ENCODE results near the gene TMIE.

TMIE gene

DNA sequence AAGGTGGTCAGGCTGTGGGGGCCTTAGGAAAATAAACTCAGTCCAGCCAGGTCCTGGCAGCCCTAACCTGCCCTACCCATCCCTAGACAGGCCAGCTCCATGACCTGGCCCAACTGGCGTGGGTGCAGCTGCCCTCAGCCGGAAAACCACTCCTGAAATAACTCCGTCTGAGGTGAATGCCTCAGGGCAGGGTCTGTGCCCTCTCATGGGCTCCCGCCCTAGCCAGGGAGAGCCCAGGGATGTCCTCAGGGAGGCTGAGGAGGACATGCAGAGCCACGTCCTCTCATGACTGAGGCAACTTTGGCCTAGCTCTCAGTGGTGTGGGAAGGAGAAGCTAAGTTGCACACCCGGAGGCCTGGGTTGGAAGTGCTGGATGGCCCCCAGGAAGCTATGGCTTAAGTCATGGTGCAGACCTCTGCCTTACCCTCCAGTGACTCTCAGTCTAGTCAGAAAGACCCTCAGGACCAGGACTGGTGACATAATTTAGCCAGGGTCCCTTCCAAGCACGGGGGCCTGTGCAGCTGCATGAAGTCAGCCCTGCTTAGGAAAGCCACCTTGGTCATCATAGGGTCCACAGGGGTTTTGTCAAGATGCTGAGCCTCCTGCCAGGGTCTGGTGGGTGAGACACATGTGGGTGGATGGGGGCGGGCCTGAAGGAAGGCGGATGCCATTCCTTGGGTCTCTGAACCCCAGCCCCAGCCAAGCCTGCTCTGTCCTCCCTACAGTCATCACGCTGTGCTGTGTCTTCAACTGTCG, 7.4 kb downstream of the TMIE start:
- no peak for DNase-seq (ENCODE audit: low spot score)

DNA sequence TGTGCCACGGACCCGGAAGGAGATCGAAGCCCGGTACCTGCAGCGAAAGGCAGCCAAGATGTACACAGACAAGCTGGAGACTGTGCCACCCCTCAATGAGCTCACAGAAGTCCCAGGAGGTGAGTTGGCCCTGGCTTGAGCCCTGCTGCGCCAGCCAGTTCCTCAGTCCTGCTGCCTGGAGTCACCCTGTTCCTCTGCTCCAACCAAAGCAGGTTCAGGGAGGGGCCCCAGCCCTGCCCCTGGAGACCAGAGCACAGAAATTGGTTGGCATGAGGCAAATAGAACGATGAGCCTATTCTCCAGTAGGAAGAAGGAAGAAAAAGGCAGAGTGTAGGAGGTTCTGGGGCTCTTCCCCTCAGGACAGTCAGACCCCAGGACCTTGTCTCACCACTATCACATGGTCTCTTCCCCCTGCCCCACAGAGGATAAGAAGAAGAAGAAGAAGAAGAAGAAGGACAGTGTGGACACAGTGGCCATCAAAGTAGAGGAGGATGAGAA, 8.0 kb downstream of the TMIE start:
- DNase-seq (ENCODE audit: low spot score) = no peak

DNA sequence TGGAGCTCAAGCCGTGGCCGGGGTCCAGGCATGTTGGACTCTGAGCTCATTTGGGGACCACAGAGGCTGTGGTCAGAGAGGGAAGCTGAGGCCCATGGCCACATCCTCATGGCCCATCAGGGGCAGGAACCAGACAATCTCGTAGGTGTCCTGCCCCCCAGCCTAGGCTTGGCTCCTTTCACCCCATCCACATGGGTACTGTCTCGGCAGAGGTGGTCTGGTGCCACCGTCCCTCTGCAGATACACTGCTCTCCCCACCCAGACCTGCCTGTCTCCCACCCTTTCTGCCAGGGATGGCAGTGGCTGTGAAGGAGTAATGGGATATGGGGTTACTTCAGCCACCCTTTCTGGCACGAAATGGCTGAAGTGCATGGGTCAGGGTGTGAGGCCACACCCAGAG, 8.5 kb downstream of the TMIE start:
- DNase-seq (ENCODE audit: low spot score) = no peak

DNA sequence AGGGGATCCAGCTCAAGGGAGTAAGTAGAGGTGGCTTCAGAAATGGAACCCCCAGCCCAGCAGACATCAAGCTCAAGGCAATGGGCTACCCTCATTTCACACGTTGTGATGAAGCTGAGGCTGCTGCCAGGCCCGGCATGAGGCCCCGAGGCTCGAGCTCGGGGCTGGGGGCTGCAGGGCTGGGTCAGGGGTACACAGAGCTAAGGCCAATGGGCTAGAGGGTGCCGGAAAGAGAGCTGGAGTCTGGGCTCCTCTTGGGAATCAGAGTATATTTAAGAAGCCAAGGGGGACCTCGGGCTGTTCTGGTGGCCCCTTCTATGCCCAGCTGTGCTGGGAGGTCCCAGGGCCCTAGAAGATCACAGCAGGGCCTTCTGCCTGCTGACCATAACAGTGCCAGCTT, 9.0 kb downstream of the TMIE start:
- DNase-seq (ENCODE audit: low spot score) = no peak

DNA sequence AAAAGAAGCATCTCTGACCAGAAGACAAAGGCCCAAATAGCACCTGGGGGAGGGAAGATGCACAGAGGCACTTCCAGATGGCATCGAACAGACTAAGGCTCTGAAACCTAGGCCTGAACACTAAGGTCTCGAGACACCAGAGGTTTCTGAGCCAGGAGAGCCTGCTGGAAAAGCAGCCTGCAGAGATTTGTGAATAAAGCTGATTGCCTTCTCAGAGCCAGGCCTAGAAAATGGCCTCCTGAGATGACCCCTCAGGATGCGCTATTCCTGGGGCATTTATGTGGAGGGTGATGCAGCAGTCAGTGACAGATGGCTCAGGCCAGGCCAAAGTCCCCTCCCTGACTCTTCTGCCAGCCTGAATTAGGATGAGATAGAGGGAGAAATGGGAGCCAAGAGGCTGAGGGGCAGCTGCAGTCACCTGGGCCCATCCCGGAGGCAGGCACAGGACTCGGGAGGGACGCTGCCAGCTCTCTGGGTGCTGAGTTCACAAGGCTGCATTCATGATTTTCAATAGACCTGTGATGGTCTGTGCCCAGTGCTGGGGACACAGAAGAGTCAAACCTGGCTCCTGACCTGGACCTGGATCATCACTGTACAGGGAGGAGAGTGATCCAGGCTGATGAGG, 9.6 kb downstream of the TMIE start:
- DNase-seq (ENCODE audit: low spot score) = no peak

DNA sequence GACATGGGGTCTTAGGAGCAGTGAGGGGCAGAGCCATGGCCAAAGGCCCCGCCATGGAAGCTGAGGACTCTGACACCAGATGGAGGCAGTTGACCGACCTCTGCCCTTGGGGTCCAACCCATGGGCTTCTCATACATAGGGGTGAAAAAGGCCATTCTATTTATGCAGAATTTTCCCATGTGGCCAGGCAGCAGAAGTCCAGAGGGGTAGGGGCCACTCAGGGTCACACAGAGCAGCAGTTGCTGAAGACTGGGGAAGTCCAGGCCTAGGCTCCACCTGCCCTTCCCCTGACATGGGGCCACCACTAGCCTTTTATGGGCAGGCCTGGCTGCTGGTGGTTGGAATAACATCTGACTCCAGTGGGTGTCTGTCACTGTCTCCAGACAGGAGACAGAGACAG, 10.1 kb downstream of the TMIE start:
- no peak for DNase-seq (ENCODE audit: low spot score)

DNA sequence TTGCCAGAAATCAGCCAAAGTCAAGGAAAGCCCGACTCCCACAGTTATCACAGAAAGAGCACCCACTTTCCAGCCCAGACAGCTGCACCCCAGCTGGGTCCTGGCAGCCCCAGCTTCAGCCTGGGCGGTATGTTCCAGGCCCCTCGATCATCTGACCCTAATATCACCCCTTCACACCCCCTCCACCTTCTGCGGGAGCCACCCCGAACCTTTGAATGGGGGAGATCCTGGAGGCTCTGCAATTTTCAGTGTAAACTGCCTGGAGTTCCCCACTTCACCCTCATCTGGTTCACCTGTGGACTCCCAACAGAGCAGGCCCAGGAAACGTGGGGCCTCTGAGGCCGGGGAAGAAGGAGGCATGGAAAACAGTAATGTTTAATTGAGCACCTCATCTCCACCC, 10.6 kb downstream of the TMIE start:
- no peak for DNase-seq (ENCODE audit: low spot score)

DNA sequence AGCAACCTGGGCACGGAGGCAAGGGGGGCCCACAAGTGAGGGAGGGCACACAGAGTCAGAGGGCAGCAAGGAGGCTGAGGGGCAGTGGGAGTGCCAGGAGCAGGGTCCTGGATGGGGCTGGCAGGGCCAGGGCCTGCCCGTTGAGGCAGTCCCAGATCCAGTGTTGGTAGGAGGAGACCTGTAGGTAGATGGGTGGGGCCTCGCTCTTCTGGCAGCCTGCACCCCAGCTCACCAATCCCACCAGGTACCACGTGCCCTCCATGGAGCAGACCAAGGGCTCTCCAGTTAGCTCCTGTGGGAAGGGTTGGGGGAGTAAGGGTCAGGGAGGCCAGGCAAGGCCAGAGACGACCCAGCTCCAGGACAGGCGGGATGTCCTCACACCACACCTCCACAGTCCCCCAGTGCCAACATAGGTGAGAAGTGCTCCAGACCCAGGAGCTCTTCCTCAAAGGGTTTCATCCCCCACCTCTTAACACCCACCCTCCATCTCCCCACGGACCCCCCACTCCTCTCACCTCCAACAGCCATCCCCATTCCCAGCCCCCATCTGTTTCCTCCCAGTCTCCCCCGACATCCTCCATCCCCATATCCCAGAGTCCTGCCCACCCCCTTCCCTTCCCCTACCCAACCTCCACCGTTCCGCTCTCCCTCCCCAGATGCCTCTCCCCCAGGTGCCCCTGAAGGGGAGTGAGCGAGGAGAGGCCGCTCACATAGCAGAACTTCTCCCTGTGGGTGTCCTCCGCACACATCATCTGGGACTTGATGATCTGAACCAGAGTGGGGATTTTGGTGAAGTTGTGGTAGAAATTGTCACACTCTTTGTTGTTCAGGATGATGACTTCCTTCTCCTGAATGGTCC, 11.2 kb downstream of the TMIE start:
- no peak for DNase-seq (ENCODE audit: low spot score)

DNA sequence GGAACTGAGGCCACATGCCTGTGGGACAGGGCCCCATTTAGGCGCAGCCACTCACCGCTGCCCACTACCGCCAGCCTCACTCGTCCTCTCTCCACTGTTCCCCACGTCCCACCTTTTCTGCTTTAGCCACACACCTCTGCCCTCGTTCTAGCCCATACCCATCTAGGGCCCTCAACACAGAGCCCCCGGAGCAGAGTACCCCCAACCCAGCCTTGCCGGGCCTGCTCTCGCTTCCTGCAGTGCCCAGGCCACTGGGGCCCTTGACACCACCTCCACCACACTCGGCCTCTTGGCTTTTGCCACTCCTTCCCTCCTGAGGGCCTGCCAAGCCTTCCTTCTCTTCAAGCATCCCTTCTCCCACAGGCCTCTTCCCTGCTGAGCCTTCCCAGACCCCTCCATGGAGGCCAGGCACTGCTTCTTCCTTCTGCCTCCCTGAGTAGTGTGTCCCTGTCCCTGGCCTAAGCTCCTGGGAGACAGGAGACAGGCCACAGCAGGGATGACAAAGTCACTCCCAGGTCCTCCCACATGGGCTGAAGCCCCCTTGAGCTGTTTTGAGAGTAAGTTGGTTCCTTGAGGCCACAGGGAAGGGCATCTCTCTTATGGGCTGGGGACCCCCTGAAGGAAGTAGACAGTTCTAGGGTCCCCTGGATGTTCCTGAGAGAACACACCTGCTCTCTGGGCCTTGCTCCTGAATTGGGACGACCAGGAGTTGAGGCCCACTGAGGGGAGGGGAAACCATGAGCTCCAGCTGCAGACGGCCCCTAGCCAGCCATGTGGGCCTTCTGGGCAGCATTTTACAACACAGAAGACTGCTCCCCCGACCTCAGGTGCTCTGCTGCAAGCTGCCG, 12.1 kb downstream of the TMIE start:
- DNase-seq (ENCODE audit: low spot score) = no peak

DNA sequence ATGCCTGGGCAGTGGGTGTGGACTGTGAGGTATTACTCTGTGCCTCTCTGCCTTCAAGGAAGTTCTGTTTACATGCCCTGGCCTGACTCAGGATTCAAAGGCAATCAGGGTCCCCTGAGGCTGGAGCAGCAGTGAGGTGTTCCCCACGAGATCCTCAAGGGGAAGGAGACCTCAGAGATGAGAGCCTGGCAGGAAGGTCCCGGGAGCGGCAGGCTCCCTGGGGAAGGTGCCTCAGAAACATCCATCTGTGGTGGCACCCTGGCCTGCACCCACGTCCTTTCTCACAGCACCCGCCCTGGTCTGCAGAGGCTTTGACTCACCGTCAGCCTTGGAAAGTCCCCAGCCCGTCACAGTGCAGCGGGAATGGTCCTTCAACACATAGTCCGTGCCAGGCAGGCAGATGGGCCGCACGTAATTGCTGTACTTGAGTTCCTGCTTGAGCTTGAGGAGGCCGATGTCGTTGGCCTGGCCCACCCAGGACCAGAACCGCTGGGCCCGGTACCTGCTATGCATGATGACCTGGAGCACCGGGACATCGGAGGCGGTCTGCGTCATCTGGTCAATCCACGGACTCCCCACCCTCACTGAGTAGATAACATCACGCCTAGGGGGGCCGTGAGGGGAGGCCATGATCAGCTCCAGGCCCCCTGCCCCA, 12.8 kb downstream of the TMIE start:
- no peak for DNase-seq (ENCODE audit: low spot score)

DNA sequence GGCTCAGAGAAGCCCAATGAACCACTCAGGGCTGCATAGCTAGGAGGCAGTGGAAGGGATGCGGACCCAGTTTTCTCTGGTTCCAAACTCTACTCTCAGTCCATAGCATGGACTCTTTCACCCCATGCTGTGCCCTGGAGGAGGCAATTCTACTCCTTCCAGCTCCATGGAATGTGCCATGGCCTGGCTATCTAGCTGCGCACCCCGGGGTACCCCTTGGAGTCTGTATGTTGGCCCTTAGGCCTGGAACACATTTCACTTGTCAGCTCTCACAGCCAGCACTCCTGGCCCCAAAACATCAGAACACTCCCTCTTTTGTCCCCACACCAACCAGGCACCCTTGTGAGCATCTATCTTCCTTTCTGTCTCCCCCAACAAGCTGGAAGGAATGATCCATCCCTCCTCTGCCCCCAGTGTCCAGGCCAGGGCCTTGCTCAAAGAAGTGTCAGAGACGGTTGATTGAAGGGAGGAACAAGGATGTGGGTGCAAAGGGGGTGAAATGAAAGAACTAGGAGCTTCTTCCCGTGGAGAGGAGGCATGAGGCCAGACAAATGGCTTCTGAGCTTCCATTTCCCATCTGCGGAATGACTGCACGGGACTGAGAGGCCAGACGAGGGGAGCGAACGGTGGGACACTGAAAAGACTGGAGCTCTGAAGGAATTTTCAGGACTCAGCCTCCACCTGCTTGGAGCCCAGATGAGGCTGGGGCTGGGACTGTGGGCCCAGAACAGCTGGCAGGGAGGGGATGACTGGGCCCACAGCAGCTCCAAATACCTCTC, 13.7 kb downstream of the TMIE start:
- peak; percentile 8 for DNase-seq (ENCODE audit: low spot score)

DNA sequence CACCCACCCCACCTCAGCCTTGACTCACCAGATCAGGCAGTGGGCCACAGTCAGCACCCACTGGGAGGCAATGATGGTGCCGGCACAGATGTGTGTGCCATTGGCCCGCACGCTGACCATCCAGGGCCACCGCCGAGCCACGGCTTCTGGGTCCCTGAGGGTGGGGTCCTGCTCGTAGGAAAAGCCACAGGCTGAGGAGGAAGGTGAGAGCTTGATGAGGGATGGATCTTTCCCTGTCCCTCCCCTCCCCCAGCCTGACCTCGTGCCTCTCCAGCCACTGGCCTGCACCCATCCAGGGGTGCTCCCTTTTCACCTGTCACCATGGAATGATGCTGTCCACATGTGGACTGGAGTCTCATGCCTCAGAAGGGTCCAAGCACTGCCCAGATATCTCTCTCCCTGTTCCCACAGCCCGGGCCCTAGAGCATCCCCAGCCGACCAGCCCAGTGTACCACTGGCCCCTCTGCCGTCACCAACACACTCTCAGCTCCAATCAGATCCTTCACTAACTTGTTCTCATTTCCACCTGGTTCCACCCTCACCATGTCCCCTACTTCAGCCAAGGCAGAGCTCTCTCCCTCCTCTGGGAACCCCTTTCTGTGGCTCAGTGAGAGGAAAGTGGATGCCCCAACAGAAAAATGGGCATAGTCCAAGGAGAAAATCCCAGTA, 14.4 kb downstream of the TMIE start:
- peak; percentile 7 for DNase-seq (ENCODE audit: low spot score)

DNA sequence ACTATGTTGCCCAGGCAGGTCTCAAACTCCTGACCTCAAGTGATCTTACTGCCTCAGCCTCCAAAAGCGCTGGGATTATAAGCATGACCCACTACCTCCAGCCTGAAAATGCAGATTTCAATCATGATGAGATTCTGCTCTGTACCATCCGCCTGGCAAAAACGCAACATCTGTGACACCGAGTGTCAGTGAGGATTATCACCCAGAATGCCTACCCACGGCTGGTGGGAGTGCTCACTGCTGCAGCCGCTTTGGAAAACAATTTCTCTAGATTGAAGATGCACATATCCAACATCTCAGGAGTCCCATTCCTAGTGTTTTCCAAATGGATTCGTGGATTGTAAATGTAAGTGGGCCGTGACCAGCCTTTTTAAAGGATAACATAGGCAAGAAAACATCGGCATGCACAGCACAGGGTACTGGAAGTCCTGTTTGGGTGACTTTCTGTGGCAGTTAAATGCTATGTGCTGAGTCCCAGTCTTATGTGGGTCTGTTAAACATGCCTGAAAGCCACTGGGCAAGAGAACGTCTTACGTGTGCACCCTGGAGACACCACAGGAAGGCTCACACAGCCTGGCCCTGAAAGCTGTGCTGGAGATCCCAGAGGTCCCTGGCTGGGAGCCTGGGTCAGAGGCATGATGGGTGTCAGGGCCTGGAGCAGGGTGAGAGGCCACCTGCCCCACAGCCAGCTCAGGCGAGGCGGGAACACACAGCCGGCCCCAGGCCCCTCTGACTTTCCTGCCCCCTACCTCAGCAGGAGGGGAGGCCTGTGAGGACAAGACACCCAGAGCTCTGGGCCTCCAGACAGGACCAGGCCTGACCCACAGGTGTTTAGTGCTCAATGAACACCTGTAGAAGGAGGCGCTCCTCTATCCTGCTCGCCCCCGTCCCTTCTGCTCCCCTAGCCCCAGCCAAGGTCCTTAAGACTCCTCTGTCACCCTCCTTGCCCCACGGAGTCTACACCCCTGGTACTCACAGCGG, 15.6 kb downstream of the TMIE start:
- DNase-seq (ENCODE audit: low spot score) = peak; percentile 7

DNA sequence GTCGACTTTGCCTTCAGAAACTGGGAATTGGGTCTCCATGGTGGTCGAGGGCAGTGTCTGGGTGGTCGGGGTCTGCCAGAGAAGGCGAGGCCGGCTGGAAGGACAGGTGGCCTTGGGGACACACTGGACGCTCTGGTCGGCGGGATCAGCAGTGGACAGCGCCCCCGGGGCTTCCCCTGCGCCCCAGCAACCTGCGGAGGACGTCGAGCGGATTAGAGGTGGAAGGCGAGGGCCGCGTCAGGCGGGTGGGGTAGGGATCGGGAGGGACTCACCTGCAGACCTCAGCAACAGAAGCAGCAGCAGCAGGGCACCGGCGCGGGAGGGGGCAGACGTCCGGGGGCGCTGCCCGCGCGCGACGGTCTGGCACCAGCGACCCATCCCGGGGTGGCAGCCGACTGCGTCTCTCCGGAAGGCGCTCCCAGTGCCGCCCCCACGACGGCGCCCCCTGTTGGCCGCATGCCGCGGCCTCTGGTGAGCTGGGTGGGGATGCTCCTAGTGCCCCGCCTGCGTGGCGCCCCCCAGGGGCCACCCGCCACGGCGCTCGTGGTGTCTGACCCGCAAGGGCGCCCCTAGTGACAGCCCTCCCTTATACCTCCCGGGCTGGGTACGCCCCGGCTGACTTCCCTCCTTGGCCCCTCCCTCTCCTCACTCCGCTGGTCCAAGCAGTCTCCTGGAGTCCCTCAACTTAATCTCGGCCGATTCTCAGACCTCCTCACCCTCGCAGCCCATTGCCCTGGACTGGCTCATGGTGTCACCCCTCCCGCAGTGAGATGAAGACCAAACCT, 16.4 kb downstream of the TMIE start, which contains the start of gene PRSS50:
PRSS50 (minus strand) TSS at position 423 of the 785 bp plus-strand sequence; CDS start at position 378, 45 bp downstream.
- DNase-seq (ENCODE audit: low spot score) = no peak

DNA sequence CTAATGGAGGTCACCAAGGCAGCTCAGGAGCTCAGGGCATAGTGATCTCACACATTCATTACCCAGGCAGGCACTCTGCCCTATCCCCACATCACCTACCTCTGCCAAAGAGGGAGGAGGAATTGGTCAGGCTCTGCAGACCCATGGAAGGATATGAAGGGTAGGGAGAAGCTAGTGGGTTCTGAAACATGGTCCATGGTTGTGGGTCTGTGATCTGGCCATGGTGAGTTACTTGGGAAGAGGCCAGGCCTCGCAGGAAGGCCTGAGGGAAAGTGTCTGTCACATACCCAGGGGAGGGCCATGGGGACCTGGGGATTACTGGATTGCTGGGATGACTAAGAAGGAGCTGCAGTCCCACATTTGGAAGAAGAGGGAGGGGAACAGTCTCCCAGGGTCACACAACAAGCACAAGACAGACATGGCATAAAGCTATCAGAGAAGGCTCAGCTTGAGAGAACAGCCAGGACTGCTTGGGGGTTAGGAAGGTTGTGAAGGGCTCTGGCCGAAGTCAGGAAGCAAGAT, 17.9 kb downstream of the TMIE start:
- DNase-seq (ENCODE audit: low spot score) = no peak

DNA sequence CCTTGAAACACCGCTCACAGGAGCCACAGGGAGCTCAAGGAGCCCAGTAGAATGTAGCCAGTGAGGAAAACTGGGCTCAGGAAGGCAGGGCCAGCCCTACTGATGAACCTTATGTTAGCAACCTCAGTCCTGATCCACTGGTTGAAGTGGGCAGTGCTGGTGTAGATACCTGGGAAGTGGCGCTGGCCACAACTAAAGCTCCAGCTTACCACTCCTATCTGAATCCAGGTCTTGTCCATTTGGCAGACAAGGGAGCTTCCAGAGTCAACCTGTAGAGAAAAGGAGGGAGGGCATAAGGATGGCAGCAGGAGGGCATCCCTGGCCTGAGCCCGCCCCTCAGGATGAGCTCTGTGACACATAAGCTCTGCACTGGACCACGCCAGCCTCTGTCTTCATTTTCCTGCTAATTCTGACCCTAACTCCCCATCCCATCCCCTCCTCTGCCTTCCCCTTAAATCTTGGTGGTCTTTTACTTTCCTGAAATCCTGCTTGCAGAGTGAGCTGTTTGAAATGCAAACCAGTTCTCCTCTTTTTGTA, 18.6 kb downstream of the TMIE start:
- no peak for DNase-seq (ENCODE audit: low spot score)

DNA sequence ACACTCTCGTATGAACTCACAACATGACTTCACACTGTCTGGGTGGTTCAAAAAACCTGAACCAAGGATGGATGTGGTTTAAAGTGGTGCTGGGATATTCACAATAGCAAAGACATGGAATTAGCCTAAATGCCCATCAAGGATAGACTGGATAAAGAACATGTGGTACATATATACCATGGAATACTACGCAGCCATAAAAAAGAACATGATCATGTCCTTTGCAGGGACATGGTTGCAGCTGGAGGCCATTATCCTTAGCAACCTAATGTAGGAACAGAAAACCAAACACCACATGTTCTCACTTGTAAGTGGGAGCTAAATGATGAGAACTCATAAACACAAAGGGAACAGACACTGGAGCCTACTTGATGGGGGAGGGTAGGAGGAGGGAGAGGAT, 19.8 kb downstream of the TMIE start:
- no peak for DNase-seq (ENCODE audit: low spot score)
